GM18520 (cell line): Measurements from ENCODE around the gene TOP3B.

ENCODE experiments used
- ATAC-seq: cut with Tn5 transposase; IDR thresholded peaks from one replicate; pipeline ENCODE4 v1.9.1; 2021; ENCODE audit not compliant: unreplicated experiment

TOP3B gene

DNA sequence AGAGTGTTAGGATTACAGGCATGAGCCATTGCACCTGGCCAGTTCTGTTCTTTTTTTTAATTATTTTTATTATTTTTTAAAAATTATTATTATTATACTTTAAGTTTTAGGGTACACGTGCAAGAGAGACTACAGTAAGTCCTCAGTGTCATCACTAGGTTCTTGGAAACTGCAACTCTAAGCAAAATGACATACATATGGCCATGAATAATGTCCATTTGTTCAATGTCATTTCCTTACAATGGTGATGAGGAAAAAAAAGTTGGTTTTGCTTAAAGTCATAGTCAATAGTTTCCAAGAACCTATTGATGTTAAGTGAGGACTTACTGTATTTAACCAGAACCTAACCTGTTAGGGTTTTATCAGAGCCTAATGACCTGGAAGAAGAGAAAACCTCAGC is 29.4 kb upstream of the TOP3B start:
- no peak for ATAC-seq

DNA sequence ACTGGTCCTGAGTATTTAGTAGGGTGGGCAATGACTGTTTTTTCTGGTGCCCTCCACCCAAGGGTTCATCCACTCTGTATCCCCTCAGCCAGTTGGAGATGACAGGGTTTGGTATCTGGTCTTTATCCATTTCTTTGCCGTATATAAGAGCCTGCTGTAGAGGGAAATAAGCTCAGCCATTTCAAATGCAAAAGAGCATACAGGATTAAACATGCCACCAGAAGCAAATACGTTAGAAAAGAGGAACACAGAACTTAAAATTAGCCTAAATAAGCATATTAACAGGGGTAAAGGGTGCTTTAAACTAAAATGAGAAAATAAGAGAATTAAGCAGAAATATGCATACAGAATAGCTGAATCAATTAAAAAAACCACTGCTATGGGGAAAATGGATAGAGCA is 27.8 kb upstream of the TOP3B start:
- ATAC-seq: no peak

DNA sequence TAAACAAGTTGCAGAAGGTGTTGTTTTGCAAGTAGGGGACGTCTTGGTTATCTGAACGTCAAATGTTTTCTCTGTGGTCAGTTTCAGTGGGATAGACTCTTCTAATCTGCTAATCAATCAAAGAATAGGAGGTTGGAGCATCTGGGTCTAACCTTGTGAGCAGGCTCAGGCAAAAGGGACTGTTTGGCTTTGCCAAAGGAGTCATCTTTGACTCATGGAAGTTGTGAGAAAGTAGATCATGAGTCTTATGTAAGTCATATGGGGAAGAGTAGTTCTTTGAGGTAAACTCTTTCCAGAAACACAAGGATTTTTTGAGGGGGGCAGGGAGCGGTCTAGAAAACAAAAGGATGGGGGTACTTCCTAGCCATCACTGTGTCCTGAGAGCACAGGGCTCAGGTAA is 27.1 kb upstream of the TOP3B start:
- no peak for ATAC-seq

DNA sequence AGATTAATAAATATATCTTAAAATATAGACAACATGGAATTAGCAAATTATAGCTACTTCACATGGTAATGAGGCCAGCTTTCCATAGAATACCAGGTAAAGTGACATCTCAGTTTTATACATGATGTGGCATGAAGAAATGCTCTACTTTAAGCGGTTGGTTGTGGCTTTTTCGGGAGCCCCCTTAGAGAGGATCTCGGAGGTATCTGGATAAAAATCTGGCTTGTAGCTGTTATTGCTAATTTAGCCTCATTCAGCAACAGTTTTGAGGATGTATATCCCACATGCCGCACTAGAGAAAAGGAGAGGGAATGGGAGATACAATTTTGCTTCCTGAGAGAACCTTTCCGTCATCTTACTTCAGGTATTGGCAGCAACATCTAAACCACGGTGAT is 24.0 kb upstream of the TOP3B start:
- ATAC-seq: no peak

DNA sequence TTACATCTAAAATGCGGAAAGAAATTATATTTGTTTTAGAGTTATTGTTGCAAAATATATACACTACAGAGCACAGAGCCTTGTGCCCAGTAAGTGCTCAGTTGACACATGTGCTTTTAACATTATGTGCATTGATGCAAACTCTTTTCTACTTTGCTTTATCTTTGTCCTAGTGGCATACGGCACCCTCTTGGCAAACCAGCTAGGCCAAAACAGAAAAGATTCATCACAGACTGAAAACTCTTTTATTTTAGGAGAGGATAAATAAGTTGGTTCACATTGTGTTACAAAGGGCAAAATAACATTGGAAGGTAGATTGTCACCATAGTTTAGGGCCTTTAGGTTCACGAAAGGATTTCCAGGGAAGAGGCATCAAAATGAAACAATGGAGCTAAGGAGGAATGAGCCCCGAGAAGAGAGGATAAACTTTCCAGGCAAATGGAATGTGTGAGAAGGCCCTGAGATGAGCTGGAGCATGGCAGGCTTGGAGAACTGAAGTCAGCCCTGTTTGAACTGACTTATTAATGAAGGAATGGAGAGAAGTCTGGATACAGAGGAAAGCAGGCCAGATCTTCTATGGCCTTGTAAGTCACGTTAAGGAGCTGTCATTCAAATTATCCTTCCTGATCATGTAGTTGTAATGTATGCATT is 23.5 kb upstream of the TOP3B start:
- ATAC-seq: no peak

DNA sequence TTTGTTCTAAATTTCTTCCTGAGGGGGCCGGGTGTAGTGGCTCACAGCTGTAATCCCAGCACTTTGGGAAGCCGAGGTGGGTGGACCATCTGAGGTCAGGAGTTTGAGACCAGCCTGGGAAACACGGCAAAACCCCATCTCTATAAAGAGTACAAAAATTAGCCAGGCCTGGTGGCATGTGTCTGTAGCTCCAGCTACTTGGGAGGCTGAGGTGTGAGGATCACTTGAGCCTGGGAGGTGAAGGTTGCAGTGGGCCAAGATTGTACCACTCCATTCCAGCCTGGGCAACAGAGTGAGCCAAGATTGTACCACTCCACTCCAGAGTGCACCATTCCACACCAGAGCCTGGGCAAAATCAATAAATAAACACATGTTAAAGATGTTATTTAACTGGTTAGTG is 20.6 kb upstream of the TOP3B start:
- ATAC-seq: no peak

DNA sequence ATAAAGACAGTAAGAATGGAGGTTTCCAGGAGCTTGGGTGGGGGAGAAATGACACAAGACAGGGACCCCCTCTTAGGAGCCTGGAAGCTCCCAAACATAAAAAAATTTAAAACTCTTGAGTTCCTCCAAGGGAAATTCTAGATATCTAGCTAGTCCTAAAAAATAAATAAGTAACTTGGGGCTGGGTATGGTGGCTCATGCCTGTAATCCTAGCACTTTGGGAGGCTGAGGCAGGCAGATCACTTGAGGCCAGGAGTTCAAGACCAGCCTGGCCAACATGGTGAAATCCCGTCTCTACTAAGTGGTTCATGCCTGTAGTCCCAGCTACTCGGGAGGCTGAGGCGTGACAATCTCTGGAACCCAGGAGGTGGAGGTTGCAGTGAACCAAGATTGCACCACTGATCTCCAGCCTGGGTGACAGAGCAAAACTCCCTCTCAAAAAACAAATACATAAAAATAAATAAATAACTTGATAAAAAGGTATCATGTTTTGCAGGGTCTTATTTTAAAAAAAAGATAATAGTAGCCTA is 20.0 kb upstream of the TOP3B start:
- ATAC-seq: no peak

DNA sequence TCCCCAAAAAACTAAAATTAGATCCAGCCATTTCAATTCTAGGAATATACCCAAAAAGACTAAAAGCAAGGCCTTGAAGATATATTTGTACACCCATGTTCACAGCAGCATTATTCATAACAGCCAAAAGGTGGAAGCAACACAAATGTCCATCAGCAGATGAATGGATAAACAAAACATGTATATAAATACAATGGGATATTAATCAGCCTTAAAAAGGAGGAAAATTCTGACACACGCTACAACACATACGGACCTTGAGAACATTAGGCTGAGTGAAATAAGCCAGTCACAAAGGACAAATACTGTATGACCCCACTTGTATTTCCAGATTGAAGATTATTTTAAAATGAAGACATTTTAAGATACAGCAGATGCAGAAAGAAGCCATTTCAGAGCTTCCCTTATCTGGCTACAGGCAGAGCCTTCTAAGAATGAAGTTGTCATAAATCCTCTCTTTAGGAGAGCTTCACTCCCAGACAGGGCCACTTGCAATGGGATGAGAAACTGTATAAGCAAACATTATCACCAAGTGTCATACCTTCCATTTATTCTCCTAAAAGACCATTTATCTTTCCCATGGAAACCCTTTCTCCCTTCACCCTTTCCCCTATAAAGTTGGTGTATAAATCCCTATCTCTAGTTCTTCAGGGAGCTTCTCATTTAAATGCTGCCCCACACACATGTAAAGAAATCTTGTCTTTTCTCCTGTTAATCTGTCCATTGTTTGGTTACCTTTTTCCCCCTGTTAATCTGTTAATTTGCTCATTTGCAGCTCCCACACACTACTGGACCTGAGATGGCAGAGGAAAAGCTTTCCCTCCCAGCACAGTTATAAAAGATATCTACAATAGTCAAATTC is 19.3 kb upstream of the TOP3B start:
- no peak for ATAC-seq

DNA sequence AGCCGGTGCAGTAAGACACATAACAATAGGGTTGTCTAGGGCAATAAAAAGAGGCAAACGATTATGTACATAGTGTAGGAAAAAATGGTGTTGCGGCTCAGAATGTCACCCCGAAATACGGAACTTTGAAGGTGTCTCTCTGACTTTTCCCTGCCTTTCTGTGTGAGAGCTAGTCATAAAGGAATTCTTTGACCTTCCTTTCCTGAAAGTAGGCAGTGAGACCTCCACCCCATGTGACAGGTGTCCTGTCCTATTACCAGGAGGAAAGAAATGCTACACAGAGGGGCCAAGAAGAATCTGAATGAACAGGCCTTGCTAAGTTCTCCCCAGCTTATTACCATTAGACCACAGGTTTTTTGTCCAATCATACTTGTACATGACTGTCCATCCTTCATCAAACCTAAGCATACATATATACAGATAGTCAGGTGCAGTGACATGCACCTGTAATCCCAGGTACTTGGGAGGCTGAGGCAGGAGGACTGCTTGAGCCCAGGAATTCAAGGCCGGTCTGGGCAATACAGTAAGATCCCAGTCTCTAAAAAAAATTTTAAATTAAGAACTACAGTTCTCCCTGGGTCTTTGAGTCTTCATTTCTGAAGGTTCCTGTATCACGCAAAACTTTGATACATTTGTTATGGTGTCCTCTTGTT is 16.1 kb upstream of the TOP3B start:
- no peak for ATAC-seq

DNA sequence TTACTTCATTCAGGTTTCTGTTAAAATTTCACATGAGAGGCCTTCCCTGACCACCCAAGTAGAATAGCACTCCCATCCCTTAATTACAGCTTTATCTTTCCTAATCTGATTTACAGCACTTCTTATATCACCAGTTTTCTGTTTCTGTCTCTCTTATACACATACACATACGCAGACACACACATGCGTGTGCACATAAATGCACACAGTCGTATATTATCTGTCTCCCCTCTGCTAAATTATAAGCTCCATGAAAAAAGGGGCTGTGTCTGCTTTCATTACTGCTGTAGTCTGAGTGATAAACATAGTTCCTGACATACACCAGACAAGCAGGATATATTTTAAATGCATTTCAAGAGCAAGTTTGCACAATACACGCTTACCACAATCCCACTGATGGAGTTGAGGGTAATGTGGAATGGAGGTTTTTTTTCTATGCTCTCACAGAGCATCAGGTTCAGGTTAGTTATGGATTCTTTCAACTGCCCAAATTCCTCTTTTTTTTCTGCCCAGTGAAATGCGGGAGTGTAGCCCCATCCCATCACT is 13.7 kb upstream of the TOP3B start:
- ATAC-seq: no peak

DNA sequence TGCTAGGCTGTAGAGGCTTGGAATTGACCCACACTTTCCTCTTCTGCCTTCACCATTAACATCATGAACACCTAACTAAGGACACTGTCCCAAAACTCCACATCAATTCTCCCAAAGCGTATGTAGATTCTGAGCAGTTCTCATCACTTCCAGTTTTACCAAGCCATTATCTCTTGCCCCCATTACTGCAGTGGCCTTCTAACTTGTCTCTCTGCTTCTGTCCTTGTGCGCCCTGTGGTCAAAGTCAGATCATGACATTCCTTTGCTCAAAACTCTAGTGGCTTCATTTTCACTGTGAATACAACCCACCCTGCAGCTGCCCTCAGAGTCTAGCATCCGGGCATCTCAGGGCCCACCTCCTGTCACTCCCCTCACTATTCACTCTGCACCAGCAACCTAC is 13.1 kb upstream of the TOP3B start:
- ATAC-seq: no peak

DNA sequence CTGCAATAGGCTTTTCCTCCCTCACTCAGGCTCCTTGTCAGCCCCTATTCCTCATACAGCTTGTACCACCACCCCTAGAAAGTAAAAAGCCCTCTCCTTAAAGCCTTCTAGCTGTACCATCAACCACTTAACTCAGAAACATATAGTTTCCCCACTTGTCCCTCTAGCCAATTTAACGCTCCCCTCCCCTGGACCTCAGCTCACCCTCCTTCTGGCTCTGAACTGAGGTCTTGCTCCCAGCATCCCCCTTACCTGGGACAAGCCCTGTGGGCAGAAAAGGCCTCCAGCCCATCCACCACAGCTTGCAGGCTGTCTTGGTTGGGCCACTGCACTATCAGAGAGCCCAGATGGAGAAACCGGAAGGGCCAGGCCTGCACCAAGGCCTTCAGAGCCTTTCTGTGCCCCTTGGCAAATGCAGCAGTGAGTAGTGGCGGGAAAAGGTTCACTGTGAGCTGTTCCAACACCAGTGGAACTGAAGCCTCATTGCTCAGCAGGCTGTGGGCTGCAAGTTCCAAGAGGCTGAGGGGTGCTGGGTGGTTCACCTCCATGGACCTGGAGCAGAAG is 12.4 kb upstream of the TOP3B start:
- ATAC-seq: no peak

DNA sequence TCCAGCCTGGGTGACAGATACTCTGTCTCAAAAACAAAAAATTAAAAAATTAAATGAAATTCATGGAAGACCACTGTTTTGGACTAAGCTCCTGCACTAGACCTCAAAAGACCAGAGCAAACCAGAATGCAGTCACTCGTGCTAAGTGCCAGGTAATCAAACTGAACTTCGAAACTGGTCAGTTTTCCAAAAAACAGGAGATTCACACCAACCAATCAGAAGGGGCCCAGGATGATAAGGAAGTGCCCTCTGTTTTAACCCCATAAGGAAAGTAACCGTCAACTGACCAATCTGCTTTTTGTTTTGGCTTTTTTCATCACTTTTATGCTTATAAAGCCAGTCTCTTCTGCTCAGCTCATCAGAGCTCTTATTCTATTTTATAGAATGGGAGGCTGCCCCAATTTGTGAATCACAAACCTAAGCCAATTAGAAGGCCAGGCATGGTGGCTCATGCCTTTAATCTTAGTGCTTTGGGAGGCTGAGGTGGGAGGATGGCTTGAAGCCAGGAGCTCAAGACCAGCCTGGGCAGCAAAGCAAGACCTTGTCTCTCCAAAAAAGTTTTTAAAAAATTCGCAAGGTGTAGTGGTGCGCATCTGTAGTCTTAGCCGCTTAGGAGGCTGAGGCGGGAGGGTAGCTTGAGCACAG is 10.1 kb upstream of the TOP3B start:
- ATAC-seq: no peak

DNA sequence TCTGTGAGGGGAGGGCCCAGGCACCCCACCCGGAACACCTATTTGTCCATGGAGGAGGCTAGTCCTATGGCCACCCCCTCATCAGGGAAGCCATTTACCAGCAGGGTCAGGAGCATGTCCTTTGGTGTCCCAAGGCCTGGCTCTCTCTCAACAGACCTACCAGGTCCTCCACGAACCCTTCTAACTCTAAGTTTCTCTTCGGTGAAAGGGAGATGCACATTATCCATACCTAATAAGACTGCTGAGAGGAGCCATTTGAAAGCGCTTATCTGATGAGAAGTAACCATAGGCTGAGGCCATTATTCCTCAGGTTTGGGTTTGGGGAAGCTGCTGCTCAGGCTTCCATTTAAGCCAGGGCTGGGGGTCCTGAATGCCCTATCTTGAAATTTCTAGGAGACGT is 9.2 kb upstream of the TOP3B start:
- no peak for ATAC-seq

DNA sequence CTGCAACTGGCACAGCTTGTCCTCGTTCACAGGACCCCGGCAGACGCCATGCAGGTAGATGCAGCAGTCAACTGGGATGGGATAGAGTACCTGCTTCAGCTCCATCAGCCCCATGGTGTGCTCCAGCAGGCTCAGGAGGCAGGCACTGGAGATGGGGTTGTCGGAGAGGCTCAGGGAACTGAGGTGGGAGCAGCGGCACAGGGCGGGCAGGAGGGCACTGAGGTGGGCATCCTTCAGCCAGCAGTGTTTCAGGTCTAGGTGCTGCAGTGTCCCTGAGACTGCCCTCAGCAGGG is 8.7 kb upstream of the TOP3B start:
- ATAC-seq: no peak

DNA sequence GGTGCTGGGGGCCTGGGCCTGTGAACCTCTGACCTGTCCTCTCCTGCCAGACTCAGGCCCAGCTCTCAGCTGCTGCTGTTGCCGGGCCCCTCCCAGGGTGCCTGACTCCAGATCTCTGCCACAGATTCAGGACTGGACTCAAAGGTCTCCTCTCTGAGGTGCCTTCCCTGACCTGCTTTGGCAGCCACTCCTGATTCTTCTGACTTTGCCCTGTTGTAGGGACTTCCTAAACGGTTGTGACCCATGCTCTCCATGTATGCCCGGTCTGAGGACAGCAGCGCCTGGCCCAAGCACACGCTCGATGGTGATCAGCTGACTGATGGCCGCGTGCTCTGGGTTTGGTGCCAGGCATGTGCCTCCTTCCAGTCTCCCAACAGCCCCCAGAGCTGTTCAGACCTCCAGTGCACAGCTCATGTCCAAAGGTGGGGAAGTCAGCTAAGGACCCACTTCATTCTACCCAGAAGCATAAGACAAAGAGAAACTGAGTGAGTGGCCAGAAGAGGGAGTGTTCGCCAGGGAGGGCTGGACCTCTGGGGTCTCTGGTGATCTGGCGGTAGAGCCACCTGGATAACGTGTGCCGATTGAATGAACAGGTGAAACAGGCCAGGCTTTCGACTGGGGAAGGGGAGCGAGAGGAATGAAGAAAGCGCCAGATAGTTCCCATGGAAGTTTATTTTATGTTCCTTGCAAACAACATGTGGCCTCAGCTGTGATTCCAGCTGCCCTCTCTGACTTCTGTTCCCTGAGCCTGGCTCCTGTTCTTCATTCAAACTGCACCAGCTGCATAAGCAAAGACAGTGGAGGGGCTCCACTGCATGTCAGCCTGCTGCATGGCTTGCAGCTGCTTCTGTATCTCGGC is 8.1 kb upstream of the TOP3B start:
- ATAC-seq: no peak

DNA sequence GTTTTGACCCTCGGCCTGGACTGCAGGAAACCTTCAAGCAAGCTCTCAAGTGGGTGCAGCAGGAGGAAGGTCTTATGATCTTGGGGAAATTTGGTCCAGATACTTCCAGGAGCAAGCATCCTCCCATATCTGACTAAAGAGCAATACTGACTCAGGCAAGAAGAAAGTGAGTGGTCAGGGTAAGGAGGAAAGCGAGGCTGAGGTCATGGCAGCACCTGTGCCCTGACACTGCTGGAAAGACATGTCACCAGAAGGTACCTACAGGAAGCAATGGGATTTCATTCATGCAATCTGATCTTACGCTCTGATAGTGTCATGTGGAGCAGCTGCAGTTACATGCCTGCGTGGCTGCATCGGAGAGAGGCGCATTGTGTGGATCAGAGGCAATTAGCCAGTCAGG is 6.5 kb upstream of the TOP3B start:
- ATAC-seq: no peak

DNA sequence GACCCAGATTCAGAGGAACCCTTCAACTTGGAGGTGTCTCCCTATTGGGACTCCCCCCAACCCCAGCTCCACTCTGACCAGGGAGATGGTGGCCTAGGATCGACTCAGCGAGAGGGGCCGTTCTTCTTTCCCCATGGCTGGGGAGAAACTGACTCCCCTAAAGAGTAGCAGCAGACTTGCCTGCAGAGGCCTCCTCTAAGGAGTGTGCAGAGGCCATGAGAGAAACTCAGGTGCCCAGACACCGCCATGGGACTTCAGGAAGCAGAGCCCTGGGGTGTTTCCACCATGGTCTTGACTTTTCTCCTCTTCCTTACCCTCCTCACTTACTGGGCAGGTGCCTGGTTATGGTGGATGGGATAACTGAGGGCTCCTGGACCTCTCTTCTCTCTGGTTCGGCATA is 2.6 kb upstream of the TOP3B start:
- no peak for ATAC-seq

DNA sequence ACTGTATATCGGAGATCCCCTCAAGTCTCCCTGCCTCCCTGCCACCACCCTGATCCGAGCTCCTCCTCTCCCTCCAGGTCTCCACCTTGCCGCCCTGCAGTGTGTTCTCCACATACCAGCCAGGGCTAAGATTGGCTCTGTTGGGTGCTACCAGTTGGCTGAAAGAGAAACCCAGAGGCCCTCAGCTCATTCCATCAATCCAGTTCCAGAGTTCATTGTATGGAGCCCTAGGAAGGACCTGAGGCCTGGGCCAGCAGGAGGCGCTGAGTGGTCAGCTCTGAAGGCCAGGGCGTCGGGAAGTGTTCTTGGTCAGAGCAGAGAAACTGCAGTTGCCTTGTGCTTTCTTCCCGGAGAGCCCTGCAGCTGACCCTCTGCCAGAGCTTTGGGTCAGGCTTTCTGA is 2.2 kb upstream of the TOP3B start:
- no peak for ATAC-seq

DNA sequence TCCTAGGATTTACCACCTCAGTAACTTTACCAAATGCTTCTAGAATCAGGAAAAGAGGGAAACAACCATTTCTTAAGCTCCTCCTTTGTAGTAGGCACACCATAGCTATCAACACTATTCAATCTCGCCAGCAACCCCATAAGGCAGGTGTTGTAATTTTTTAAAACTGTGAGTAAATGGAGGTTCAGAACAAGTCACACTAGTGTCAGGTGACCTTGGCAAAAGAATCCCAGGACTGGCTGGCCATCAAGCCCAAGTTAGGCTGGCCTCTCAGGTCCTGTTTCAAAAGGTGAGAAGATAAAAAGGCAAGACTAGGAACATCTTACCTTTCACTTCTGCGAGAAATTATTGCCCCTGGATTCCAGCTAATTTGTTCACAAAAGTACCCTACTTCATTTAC is 713 bp downstream of the TOP3B start:
- ATAC-seq: no peak
